SU-DHL-6 (cell line): ENCODE results near the gene ALOX5AP.

Experiments
- H2AFZ ChIP-seq: fragments of 200-600 bp; sonication (generic); 2 replicates; pipeline ENCODE4 v1.6.1; 2014; ENCODE audit warnings: low read depth, mild to moderate bottlenecking, moderate library complexity, mixed read lengths, antibody characterized with exemption, low read length; ENCODE audit not compliant: severe bottlenecking
- H3F3A ChIP-seq: fragments of 200-600 bp; shearing (Covaris generic); 2 replicates; pipeline ENCODE4 v1.6.0; 2016; ENCODE audit warnings: antibody characterized with exemption, mild to moderate bottlenecking; ENCODE audit not compliant: insufficient read depth
- H3K27ac ChIP-seq: fragments of 200-600 bp; sonication (generic); 2 replicates; pipeline ENCODE4 v1.5.1; 2016; ENCODE audit warnings: low read depth, mild to moderate bottlenecking, low read length, moderate library complexity, mixed read lengths
- H3K27me3 ChIP-seq: fragments of 200-600 bp; sonication (generic), shearing (Covaris generic); 2 replicates; pipeline ENCODE4 v1.6.0; 2014; ENCODE audit warnings: mild to moderate bottlenecking, low read length
- H3K36me3 ChIP-seq: fragments of 200-600 bp; sonication (generic); 2 replicates; pipeline ENCODE4 v1.6.1; 2014; ENCODE audit warnings: mild to moderate bottlenecking, low read length, mixed read lengths
- H3K4me2 ChIP-seq: fragments of 300-600, 200-600 bp; shearing (Covaris generic), sonication (generic); 2 replicates; pipeline ENCODE4 v1.6.0; 2014; ENCODE audit warnings: low read length, low read depth, mild to moderate bottlenecking; ENCODE audit not compliant: poor library complexity, severe bottlenecking
- H3K4me3 ChIP-seq: fragments of 200-600 bp; sonication (generic); 2 replicates; pipeline ENCODE4 v1.5.1; 2014; ENCODE audit warnings: antibody characterized with exemption, low read length, mild to moderate bottlenecking, mixed read lengths; ENCODE audit not compliant: insufficient read depth, poor library complexity, severe bottlenecking
- H3K79me2 ChIP-seq: fragments of 200-600 bp; sonication (generic); 2 replicates; pipeline ENCODE4 v1.6.1; 2014; ENCODE audit warnings: mild to moderate bottlenecking, low read length, moderate library complexity; ENCODE audit not compliant: insufficient read depth
- H3K9ac ChIP-seq: fragments of 200-600 bp; sonication (generic); 2 replicates; pipeline ENCODE4 v1.7.0; 2014; ENCODE audit warnings: mild to moderate bottlenecking, low read length
- H3K9me2 ChIP-seq: fragments of 200-600 bp; sonication (generic); replicated peaks from 2 replicates; pipeline ENCODE4 v1.6.1; 2014; ENCODE audit warnings: low read length; ENCODE audit not compliant: insufficient read depth
- H3K9me3 ChIP-seq: fragments of 200-600 bp; sonication (generic); 2 replicates; pipeline ENCODE4 v1.6.1; 2014; ENCODE audit warnings: low read length, mixed read lengths; ENCODE audit not compliant: insufficient read depth
- H4K20me1 ChIP-seq: fragments of 200-600 bp; sonication (generic); 2 replicates; pipeline ENCODE4 v1.6.1; 2014; ENCODE audit warnings: low read depth, mild to moderate bottlenecking, antibody characterized with exemption, low read length, moderate library complexity, mixed read lengths
- EZH2phosphoT487 ChIP-seq: fragments of 200-600 bp; sonication (generic), shearing (Covaris generic); conservative IDR thresholded peaks from 2 replicates; pipeline ENCODE4 v1.6.1; 2018; ENCODE audit warnings: mild to moderate bottlenecking, antibody characterized with exemption, low read length, moderate library complexity, mixed read lengths
- TF ChIP-seq, protein P1 (sequence below): fragments of 200-600 bp; sonication (generic); IDR thresholded peaks from one replicate; pipeline ENCODE4 v1.5.1; 2017; ENCODE audit warnings: antibody characterized with exemption, mild to moderate bottlenecking, low read length, moderate library complexity; ENCODE audit not compliant: insufficient read depth, poor library complexity, severe bottlenecking

The ALOX5AP gene

DNA sequence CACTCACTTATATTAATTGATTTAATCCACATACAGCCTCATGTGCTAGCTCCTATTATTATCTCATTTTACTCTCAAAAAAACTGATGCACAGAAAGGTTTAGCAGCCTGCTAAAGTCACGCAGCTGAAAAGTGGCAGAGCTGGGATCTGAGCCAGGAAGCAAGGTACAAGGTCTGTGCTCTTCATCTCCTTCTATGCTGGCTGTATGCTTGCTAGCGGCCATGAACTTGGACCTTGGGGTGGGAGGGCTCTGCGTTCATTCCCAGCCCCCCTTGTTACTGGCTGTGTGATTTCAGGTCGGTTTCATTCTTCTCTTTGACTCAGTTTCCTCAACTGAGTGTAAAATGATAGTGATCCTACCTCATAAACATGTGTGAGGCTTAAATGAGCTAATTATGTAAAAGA, 69.8 kb downstream of the ALOX5AP start:
- H3K79me2 ChIP-seq = no peaks in the 10 kb centered on the region
- no peaks in the 10 kb centered on the region for H3K9me2 ChIP-seq
- no peaks in the 10 kb centered on the region for H3K36me3 ChIP-seq
- H3K9ac ChIP-seq = no peak overlapping the region
- H4K20me1 ChIP-seq = no peaks in the 10 kb centered on the region
- H3K4me3 ChIP-seq = no peak overlapping the region
- no peaks in the 10 kb centered on the region for H3K27me3 ChIP-seq
- TF ChIP-seq, protein P1, sequence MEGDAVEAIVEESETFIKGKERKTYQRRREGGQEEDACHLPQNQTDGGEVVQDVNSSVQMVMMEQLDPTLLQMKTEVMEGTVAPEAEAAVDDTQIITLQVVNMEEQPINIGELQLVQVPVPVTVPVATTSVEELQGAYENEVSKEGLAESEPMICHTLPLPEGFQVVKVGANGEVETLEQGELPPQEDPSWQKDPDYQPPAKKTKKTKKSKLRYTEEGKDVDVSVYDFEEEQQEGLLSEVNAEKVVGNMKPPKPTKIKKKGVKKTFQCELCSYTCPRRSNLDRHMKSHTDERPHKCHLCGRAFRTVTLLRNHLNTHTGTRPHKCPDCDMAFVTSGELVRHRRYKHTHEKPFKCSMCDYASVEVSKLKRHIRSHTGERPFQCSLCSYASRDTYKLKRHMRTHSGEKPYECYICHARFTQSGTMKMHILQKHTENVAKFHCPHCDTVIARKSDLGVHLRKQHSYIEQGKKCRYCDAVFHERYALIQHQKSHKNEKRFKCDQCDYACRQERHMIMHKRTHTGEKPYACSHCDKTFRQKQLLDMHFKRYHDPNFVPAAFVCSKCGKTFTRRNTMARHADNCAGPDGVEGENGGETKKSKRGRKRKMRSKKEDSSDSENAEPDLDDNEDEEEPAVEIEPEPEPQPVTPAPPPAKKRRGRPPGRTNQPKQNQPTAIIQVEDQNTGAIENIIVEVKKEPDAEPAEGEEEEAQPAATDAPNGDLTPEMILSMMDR = no peak
- TF ChIP-seq EZH2phosphoT487 = no peak
- no peak overlapping the region for H2AFZ ChIP-seq
- no peaks in the 10 kb centered on the region for H3K9me3 ChIP-seq
- no peak overlapping the region for H3K27ac ChIP-seq
- no peaks in the 10 kb centered on the region for H3F3A ChIP-seq
- no peak overlapping the region for H3K4me2 ChIP-seq

DNA sequence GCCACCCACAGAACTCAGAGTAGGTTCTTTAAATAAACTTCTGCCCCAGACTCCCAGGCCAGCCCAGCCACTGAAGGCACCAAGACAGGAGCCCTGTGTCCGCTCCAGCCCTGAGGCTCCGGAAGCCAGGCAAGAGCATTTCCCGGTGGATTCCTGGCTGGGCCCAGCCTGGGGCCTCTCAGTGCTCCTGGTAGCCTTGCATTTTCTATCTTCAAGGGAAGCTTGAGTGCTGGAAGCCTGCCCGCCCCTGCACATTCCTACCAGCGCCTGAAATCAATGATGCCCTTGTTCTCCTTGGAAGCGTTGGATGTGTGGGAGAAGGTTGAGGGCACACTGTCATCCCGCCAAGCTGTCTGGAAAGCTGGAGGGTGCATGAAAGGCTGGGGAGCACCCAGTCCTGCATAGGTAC, 70.3 kb downstream of the ALOX5AP start:
- no peaks in the 10 kb centered on the region for H3K79me2 ChIP-seq
- no peak overlapping the region for H3K4me3 ChIP-seq
- H3K27me3 ChIP-seq = no peaks in the 10 kb centered on the region
- H3K9me2 ChIP-seq = no peaks in the 10 kb centered on the region
- H3K9me3 ChIP-seq = no peaks in the 10 kb centered on the region
- H2AFZ ChIP-seq = no peak overlapping the region
- H3K9ac ChIP-seq = no peak overlapping the region
- no peaks in the 10 kb centered on the region for H4K20me1 ChIP-seq
- TF ChIP-seq, protein P1 = no peak
- no peak for TF ChIP-seq EZH2phosphoT487
- no peak overlapping the region for H3K4me2 ChIP-seq
- no peaks in the 10 kb centered on the region for H3K36me3 ChIP-seq
- H3K27ac ChIP-seq = no peak overlapping the region
- H3F3A ChIP-seq = no peaks in the 10 kb centered on the region

DNA sequence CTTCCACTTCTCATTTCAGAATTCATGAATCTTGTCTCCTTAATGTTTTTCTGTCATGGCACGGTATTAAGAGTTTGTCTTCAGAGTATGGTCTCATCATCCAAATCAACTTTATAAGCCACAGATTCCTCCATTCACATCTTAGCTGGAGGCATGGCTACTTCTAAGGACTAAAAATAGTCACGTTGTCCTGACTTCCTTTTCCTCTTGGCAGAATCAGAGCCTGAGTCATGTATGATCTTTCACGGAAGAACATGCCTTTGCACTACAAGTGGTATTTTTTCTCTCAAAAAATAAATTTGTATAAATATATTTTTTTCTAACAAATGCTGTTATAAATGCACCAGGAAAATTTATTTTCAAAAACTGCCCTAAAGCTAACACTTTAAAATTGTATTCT, 71.4 kb downstream of the ALOX5AP start:
- Histone ChIP-seq H3K27ac (no peak overlapping the region), H3K4me2 (no peak overlapping the region), H3K79me2 (no peaks in the 10 kb centered on the region), H3F3A (no peaks in the 10 kb centered on the region), H2AFZ (no peak overlapping the region), H3K36me3 (no peaks in the 10 kb centered on the region), H3K9me2 (no peaks in the 10 kb centered on the region), H3K4me3 (no peak overlapping the region), H3K9ac (no peak overlapping the region), H3K27me3 (no peaks in the 10 kb centered on the region), H4K20me1 (no peaks in the 10 kb centered on the region), H3K9me3 (no peaks in the 10 kb centered on the region)
- no peak for TF ChIP-seq EZH2phosphoT487
- TF ChIP-seq, protein P1 = no peak
